HG02870 (cell line): Measurements from ENCODE around the gene MERTK.
A peak's percentile ranks its signal among the peaks of the same experiment; 100 is the strongest.

Experiments used
- ATAC-seq: cut with Tn5 transposase; IDR thresholded peaks from one replicate; pipeline ENCODE4 v1.9.1; 2021; ENCODE audit warnings: mild to moderate bottlenecking, moderate library complexity; ENCODE audit not compliant: unreplicated experiment

Gene MERTK

DNA sequence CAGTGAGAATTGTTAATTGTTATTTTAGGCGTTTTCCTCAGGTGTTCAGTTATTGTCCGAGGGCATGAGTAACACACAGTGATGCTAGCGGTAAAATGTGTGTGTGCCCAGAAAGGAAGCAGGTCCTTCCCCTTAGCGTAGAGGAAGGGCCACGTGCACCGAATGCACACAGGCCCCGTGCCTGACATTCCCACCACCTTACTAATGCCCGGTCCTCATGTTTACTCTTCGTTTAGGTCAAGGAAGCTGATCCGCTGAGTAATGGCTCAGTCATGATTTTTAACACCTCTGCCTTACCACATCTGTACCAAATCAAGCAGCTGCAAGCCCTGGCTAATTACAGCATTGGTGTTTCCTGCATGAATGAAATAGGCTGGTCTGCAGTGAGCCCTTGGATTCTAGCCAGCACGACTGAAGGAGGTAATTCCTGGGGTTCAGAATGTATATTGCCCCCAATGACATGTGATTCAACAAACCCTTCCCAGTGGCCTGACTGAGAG, 76.7 kb downstream of the MERTK start:
- ATAC-seq: no peak

DNA sequence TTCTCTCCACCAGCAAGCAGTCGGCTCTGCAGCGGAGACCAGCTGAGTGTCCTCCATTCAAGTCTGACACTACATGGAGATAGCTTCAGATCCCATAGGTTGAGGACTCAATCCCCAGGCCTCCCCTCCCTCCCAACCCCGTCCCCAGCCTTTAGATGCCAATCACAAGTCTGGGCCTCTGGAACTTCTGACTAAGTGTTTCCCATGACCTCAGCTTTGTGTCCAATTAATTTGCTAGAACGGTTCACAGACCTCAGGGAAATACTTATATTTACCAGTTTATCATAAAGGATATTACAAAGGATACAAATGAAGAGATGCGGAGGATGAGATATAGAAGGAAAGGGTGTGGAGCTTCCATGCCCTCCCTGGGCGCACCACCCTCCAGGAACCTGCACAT, 77.4 kb downstream of the MERTK start:
- ATAC-seq: no peak

DNA sequence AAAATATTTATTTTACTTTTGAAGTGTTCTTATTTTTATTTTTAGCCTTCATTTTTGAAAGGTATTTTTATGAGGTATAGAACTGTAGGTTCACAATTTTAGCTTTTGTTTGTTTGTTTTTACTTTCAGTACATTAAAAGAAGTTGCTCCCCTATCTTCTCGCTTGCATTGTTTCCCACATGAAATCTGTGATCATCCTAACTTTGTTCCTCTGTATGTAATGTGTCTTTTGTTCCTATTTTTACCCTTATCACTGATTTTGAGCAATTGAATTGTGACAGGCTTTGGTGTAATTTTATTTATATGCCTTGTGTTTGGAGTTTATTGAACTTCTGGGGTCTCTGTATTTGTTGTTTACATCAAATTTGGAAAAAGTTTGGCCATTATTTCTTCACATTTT, 78.8 kb downstream of the MERTK start:
- no peak for ATAC-seq

DNA sequence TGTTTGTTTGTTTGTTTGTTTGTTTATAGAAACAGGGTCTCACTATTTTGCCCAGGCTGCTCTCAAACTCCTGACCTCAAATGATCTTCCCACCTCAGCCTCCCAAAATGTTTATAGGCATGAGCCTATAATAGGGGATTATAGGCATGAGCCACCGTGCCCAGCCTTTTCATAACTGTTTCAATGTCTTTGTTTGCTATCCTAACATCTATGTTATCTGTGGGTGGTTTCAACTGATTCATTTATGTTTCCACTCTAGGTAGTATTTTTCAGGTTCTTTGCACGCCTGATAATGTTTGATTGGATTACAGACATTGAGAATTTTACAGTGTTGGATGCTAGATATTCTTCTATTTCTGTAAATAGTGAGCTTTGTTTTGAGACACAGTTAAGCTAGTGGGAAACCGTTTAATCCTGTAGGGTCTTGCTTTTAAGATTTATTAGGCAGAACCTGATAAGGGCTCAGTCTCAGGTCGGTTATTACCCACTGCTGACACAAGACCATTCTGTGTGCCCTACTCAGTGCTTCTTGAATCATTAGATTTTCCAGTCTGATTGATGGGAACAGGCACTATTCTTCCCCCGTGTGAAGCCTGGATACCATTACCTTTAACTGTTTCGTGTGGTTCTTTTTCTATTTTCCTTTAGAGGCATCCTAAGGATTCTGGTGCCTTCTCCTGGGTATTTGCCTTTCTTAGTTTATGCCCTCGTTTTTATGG, 80.2 kb downstream of the MERTK start:
- no peak for ATAC-seq

DNA sequence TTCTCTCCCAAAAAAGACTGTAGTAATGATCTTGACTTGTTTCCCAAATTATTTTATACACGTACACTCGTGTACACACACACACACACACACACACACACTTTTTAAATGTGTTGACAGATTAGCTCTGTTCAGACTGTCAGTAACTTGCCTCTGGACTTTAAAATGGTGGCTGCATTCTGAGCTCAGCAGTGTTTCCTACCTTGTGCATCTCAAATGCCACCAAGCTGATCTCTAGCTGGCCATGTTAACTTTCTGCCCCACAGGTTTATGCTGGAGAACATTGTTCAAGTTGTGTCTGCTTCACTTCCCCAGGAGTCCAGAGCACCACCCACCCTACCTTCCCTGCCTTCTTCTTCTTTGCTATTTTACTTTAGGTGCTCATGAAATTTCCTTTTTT, 83.3 kb downstream of the MERTK start:
- no peak for ATAC-seq

DNA sequence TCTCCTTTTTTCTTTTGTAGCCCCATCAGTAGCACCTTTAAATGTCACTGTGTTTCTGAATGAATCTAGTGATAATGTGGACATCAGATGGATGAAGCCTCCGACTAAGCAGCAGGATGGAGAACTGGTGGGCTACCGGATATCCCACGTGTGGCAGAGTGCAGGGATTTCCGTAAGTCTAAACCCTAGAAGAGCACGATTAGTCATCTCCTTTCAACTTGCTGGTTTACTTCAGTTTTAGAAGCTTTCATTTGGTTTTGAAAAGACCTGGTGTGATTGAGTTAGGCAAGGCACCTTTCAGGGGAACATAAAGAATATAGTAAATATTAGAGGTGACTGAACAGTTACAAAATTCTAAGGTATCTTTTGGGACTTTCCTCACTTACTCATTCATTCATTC, 84.4 kb downstream of the MERTK start:
- ATAC-seq: peak; percentile 91

DNA sequence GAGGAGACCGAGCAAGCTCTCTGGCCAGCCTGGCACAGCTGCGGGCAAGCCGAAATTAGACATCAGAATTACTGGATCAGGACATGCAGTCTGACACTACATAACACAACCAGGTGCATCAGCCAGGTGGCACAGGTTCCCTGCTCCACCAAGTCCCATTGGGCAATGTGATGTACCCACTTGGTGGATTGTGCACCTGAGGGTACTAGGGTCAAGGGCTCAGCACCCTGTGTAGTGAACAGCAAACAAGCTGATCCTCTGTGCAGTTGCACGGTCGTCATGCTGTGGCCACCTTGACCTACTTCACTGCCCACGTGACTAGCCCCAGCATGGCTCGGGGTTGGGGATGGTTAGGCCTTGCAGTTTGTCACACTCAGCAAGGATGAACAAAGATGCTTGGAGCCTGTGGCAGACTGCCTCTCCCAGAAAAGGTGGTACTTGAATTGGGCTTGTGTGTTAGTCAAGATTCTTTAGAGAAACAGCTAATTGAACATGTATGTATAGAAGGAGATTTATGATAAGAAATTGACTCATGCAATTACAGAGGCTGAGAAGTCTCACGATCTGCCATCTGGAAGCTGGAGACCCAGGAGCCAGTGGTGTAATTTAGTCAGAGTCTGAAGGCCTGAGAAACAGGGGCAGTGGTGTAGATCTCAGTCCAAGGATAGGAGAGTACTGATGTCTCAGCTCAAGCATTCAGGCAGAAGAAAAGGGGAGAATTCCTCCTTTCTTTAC, 85.2 kb downstream of the MERTK start:
- ATAC-seq: no peak

DNA sequence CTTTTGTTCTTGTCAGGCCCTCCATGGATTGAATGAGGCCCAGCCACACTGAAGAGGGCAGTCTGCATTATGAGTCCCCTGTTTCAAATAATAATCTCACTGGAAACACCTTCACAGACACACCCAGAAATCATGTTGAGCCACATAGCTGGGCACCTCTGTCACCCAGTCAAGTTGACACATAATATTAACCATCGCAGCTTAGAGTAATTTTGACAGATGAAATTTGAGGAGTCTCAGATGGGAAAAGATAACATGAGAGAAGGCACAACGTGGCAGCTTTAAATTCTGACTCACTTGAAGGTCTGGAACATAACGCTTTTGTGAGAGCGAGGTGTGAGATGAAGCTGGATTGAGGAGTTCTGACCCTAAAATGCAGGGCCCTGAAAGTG, 85.8 kb downstream of the MERTK start:
- ATAC-seq: no peak

DNA sequence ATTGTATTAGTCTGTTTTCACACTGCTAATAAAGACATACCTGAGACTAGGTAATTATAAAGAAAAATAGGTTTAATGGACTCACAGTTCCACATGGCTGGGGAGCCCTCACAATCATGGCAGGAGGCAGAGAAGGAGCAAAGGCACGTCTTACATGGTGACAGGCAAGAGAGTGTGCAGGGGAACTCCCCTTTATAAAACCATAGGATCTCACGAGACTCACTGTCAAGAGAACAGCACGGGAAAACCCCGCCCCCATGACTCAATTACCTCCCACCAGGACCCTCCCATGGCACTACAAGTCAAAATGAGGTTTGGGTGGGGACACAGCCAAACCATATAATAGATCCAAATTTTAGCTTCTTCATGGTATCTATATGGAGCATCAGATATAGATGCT, 87.1 kb downstream of the MERTK start:
- no peak for ATAC-seq

DNA sequence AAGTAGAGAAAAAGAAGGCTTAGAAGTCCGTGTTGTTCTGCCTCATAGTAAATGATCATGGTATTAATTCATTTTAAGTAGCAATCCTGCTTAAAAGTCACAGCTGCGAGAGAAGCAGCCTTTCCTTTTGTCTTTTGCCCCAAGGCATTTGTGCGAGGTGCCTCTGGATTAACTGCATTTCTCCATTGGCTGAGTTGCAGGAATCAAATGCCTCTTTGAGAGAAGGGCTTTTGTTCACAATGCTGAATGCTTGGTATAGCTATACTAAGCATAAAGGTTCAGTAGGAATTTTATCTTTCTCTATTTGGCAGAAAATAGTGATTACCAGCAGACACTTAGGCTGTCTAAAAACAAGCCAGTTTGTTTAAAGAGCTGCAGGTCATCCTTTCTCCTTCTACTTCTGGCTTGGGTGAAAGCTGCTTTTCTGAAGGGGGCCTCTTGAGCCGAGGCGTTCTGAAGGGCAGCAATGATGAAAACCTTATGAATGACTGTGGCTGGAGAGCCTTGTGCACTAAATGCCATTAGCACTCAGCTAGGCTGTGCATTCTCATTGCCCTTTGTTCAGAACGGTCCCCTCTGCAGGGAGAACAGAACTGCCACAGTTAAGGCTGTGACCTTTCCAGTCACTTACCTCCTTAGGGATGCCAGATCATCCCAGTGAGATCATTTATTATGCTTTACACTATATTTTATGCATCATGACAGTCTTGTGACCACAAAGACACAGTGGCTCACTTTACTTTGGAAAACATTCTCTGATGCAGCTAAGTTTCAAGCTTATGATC, 87.9 kb downstream of the MERTK start:
- no peak for ATAC-seq

DNA sequence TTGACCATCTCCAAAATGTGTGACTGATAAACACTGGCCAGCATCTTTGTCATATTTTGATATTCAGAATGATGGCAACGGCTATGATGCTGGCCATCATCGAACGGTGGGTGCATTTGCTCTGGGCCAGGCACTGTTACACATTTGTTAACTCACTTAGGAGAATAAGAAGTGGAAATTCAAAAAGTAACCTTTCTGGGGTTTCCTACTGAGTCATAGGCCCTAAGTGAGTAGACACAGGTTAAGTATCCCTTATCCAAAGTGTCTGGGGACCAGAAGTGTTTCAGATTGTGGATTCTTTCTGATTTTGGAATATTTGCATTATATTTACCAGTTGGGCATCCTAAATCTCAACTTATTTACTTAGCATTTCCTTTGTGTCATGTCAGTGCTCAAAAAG, 92.0 kb downstream of the MERTK start:
- no peak for ATAC-seq

DNA sequence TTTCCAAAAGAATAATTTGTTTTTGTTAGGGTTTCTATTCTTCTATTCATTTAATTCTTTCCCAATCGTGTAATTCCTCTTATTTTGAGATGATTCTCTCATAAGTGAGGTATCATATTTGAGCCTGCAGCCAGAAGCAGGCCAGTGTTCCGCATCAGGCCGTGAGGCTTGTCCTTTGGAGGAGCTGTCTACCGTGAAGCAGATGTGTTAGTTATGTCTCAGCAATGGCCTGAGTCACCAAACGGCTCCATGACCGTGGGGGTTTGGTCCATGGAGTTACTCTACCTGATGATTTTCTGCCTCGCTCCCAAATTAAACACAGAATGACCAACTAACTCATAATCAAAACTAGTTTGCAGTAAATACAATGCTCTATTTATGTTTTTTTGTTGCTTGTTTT, 92.4 kb downstream of the MERTK start:
- ATAC-seq: no peak

DNA sequence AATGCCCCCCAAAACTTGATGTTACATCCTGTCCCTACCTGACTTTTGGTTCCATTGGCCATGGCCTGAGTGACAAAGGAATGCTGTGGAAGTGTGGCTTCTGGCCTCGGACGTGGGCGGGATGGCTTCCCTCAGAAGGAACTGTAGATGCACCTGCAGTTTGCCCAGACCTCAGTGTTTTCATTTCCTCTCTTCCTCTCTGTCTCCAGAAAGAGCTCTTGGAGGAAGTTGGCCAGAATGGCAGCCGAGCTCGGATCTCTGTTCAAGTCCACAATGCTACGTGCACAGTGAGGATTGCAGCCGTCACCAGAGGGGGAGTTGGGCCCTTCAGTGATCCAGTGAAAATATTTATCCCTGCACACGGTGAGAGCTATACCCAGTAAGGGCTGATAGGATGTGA, 95.6 kb downstream of the MERTK start:
- no peak for ATAC-seq

DNA sequence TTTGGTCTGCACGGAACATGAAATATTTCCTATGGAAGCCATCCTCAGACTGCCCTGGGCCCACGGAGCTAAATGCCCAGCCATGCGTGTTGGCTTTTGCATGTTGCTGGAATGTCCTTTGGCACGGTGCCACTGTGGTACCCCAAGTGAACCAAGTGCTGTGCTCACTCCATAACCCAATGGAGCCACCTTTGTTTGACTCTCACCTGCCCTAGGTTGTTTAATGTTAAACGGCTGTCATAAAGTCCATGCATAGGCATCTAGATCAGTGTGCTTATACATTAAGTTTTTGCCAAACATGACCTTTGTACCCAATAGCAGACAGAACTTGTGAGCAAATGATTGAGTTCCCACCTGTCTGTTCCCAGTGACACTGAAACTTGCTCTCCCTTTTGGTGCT, 96.7 kb downstream of the MERTK start:
- no peak for ATAC-seq

DNA sequence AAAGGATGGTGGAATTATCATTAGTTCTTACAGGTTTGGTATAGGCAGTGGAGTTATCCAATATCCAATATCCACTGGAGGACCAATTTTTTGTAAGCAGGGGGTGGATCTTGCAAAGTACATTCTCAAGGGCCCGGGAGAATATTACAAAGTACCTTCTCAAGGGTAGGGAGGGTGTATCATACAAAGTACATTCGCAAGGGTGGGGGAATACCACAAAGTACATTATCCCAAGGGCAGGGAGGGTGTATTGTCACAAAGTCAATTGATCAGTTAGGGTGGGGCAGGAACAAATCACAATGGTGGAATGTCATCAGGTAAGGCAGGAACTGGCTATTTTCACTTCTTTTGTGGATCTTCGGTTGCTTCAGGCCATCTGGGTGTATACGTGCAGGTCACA, 101.4 kb downstream of the MERTK start:
- no peak for ATAC-seq

DNA sequence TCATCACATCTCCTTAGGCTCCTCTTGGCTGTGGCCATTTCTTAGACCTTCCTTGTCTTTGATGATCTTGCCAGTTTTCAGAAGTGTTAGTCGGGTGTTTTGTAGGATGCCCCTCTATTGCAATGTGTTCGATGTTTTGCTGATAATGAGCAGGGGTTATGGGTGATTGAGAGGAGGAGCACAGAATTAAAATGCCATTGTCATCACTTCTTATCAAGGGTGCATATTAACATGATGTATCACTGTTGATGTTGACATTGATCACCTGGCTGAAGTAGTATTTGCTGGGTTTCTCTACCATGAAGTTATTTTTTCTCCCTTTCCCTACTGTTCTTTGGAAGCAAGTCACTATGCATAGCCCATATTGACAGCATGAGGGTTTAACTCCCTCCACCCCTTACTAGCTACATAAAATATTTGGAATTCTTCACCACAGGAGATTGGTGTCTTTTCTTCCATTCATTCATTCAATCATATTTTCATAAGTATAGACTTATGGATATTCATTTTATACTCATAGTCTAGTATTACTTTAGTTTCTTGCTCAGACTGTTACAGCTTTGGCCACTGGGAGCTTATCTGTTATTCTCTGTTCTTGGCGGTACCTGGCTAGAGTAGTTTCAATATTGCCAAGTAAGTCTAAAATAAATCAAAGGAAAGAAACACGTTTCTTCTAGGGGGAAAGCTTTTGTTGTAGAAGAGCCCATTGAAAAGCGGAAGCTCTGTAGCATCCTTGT, 102.2 kb downstream of the MERTK start:
- no peak for ATAC-seq

DNA sequence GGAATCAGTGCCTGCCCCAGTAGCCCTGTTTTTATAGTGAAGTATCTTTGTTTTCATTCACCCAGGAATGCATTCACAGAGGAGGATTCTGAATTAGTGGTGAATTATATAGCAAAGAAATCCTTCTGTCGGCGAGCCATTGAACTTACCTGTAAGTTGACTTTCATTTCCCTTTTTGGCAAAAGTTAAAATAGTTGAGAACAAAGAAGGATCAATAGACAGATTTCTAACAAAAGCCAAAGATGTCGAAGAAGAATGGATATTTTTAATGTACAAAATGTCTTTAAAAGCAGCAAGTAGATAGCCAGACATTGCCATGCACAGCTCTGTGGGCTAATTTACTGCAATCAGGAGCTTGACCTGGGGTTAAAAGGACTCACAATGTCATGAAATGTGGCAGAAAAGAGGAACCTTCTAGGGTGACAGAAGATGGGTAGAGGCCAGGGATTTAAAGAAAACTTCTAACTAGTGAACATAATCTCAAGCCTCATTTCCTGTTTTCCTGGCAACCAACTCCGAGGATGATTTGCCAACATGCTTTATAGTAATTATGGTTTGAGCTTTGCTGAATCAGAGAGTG, 102.8 kb downstream of the MERTK start:
- ATAC-seq: no peak

DNA sequence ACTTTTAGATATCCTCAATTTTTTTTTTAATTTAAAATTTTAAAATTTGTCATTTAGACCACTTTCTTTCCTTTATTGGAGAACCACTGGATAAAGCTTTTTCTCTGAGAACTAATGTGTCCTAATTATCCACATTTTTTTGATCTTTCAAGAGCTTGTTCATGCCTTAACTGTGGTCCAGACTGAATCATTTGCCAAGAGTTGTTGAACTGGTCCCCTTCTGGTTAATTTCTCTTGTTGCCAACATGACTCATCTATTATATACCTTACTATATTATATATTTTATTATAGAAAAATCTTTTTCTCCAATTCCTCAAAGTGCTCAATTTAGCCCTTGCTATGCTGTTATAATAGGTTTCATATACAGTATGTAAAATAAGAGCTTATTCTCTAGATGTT, 103.5 kb downstream of the MERTK start:
- ATAC-seq: no peak

DNA sequence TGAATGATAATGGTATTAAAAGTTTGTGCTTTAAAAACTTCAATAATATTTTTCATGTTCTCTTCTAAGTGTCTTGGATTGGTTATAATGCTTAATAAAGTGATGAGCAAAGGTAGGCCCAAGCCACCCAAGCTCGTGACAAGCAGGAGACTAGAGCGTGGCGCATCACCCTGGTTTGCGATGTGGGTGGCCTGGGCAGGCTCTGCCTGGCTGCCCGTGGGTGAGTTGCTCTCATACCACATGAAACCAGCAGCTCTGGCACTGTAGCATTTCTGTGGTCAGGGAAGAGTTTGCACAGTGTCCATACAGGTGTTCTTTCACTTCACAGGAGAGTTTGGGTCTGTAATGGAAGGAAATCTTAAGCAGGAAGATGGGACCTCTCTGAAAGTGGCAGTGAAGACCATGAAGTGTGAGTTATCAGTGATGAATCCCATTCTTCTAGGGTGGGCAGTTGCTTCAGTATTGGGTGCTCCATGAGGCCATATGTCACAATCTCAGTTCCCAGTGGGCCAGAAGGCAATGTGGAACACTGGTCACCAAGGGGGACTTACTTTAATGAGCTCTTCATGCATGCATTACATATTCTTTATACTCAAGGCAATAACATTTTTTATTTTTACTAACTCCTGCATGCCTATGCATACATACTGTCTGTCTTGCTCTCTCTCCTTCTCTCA, 105.3 kb downstream of the MERTK start:
- no peak for ATAC-seq

DNA sequence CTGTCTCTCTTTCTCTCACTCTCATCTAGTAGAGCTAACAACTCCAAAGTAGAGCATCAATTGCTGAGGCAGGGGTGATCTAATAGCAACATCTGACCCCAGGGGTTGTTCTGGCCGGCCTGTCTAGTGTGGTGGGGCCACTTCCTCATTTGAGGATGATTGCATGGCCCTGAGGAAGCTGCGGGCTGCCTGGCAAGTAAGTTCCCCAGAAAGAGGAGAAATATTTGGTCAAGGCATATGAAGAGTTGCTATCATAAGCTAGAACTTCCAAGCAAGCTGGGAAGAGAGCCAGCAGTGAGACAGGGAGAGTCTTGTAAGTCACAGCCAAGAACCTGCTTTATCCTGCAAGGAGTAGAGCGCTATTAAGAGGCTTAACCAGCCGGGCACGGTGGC, 105.8 kb downstream of the MERTK start:
- peak; percentile 67 for ATAC-seq
